HG03460 (cell line): ENCODE data around the gene PSMD6.

Source experiments
- ATAC-seq: cut with Tn5 transposase; IDR thresholded peaks from one replicate; pipeline ENCODE4 v1.9.1; 2021; ENCODE audit not compliant: unreplicated experiment

PSMD6 gene

DNA sequence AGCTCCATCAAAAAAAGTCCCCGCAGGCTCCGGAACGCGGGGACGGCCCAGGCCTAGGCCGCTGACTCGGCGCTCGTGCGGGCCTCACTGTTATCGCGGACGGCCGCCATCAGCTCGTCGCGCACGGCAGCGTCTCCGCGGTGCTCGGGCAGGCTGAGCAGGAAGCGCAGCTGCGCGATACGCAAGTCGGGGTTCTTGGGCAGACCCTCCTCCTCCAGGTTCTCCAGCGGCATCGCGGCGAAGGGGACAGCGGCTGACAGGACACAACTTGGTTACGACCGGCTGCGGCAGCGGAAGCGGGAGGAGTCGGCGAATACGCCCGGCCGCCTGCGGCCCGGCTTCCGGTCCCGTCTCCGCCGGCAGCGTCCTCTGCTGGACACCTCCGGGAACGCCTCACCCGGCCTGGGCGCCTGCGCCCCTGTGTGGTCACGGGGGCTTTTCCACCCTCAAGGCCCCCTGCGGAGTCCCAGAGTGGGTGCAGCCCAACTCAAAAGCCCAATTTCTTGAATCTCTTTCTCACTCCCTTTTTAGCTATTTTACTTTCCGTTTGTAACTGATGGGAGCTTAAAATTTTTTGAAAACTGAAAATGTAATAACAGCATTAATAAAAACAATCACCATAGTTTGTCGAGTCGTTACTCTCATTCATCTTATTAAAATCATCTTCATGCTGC is at the start of gene PSMD6:
TSS of gene PSMD6 (minus strand) at position 308 of the 674 bp plus-strand sequence. CDS start at position 233, 75 bp downstream.
- ATAC-seq: peak; percentile 99

DNA sequence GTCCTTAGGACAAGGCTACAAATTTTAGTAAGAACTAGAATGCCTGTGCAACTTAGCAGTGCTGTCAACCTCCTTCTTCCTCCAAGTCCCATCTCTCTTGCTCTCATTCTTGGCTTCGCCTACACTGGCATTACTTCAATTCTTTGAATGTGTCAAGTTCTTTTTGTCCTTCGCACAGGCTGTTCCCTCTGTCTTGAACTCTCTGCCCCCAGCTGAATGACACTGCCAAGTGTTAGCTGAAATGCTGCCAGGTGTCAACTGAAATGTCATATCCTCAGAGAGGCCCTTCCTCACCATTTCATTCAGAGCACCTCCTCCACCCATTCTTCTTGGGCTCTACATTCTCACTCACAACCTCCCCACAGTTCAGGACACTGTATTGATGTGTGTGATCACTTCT is 48.8 kb upstream of the PSMD6 start:
- ATAC-seq: no peak

- no peak for ATAC-seq
Measured at GRCh38 chr3:64070704-64071103, 47.4 kb upstream of the PSMD6 start.

DNA sequence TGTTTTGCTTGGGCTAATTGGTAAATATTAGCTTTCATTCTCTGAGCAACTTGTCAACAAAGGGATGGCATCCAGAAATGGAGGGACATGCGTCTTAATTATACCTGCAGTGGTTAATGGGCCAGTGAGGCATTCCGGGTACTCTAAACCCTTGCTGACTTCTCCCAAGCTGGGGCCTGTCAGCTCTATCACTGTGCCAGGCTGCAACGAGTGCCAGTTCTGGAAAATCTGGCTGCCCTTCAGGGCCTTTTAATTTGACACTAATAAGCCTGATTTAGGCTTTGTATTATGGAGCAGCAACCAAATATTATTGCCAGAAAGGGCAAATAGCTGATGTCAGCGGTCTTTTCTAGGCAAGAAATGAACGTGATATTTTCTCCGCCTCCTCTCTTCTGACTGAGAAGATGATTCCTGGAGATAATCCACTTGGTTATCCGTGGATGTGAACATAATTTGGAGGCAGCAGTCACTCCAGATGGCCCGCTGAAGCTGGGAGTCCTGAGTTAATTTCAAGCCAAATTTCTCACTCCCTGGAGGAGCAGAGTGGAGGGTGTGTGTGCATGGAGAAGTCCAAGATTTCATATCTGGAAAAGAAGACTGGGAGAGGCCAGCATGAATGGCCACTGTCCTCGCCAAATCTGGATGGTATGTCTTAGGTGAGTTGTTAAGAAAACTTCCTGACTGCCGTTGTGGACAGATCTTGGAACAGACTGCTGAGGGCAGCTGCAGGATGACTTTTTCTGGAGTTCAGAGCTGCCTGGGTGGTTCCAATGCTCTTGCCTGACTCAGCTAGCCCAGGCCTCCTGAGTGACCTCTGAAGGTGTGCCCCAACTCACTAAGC is 44.4 kb upstream of the PSMD6 start:
- ATAC-seq: no peak

- ATAC-seq: no peak
Measured at GRCh38 chr3:64064804-64065203, 41.5 kb upstream of the PSMD6 start.

DNA sequence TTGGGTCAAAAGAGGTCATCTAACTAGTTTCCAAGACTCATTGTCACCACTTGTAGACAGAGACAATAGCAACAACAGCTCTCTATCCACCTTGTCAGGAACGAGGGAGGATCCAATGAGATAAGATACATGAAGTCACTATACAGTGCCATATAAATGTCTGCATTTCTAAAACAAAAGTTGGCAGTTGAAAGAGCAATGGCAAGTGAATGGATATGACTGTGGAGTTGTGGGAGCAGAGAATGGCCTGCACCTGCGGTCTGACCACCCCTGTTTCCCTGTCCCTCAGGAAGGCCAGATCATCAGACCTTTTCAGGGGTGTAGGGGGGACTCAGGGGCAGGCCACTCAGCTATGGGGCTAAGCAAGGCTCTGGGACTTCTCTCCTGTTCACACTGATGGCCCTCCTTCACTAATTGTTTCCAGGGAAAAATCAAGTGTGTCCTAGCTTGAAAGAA is 40.7 kb upstream of the PSMD6 start:
- ATAC-seq: no peak

DNA sequence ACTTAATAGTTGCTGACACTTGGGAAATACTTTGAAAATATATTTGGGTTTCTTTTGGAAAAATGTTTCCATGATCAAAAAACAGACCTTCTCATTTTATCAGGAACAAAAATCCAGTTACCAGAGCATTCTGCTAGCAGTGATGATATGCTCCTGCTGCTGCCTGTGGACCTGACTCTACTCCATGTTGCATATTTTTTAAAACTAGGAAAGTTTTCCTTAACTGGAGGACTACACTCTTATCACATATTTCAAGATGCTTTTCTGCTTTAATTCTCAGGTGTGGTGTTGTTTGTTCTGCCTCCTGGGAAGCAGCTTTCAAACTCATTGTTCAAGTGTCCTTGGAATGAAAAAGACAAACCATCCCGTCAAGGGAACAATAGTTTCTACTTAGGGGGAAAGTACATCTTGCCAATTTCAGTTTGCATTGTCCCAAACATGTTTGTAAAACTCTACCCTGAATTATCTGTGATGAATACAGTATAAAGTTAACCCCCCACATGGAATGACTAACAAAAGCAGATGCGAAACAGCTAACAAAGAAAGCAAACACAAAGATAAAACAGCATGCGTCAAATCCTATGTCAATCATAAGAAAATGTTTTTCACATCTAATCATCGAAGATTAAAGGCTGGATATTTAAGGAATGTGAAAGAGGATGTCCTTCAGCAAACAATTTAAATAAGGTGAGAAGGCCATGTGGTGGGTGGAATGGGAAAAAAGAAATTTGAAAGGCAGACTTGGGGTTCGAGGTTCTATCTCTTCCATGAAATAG is 40.1 kb upstream of the PSMD6 start:
- no peak for ATAC-seq

DNA sequence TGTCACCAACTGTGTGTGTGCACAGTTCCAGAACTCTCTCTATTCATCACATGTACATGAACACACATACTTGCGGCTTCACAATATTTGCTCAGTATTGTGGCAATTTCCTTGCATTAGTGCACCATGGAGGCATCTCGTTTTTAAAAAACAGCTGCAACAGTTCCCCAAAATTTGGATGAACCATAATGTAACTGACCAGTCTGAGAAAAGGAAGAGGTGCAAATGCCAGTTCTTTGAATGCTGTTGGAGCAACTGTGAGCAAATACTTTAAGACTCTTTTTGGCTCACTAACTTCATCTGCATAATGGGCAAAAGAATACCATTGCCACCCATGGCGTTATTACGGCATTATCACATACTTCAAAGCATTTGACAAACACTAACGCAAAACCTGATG is 38.3 kb upstream of the PSMD6 start:
- ATAC-seq: no peak

- ATAC-seq: no peak
Measured at GRCh38 chr3:64059484-64060175, 36.3 kb upstream of the PSMD6 start.

GRCh38 chr3:64058566-64058965 is 35.3 kb upstream of the PSMD6 start:
- no peak for ATAC-seq

- no peak for ATAC-seq
Measured at GRCh38 chr3:64057231-64057630, 33.9 kb upstream of the PSMD6 start.

DNA sequence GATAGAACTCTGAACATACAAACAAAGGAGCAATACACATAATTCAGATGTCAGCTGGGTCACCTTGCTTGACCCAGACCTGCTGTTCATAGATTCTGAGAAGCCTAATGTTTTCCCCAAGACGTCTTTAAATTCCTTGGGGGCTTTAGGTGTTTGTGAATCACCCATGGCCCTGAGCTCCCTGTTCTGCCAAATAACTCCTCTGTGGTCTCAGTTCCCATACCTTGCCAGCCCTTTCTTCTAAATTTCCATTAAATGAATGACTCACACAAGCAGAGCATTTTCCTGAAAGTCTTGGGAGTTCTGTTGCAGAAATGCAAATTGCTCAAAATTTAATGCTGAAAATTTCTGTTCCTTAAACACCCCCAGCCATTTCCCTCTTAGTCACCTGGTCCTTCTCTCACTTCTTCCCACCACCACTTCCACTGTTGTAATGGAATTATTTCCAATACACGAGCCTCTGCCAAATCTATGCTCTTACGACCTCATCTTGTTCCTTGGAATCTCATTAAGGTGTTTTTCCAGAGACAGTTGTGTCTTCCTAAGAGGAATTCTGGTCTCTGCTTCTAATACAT is 33.4 kb upstream of the PSMD6 start:
- no peak for ATAC-seq

DNA sequence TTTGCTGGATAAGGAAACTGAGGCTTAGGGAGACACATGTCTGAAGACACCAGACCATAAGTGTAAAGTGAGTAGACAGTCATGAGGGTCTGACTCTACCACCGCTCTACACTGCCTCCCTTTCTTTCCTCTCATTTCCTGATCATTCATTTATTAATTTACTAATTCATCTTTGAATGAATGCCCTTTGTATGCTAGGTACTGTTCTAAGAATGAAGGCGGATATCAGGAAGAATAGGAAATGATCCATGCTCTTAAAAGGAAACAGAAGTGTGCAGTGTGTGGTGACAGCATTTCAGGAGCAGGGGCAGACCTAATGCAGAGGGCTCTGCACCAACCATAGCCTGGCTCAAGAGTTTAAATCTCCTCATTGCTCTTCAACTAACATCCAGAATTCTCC is 31.8 kb upstream of the PSMD6 start:
- no peak for ATAC-seq

DNA sequence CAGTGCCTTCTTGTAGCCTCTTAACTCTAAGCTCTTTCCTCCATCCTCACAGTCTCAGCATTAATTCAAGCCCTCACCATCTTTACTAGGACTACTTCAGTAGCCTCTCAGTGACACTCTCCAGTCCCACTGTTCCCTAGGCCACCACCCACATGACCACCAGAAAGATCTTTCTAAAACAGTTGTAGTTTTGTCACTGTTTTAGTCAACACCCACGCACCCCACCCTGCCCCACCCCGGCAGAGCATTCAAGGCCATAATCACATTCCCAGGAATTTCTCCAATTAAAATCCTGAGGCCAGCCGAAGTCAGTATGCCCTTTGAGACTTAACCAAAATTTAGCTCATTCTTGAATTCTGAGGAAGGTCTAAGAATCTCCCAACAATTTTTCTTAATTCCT is 31.2 kb upstream of the PSMD6 start:
- ATAC-seq: no peak

DNA sequence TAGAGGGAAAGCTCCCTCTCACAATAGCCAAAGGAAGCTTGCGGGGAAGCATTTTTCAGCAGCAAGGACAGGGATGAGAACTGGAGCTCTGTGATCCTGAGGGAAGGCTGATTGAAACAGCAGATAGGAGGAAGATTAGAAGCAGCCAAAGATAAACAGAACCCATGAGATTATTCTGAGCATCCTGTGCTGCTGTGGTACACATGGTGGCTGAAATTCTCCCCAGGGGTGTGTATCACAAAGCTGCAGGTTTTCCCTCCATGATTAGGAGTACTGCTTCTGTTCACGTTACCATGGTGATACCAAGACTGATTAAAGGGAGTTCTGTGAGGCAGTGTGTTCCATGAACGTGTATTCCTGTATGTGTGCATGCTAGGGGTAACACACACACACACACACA is 30.3 kb upstream of the PSMD6 start:
- no peak for ATAC-seq

GRCh38 chr3:64053117-64053516 is 29.8 kb upstream of the PSMD6 start:
- no peak for ATAC-seq

- no peak for ATAC-seq
Measured at GRCh38 chr3:64049832-64050231, 26.5 kb upstream of the PSMD6 start.

DNA sequence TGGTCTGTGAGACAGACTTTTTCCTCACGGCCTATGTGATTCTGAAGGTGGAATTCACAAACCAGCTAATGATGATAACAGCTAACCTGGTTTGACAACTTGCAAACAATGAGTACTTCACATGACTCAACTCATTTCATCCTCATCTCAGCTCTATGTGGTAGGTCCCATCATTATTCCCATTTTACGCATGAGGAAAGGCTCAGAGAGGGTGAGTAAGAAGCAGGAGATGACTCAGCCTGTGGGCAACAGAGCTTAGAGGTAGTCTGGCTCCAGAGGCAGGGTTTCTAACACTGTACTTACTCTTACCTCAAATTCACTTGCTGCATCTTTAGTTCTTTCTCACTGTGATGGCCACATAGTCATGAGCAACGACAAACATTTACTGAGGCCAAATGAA is 25.8 kb upstream of the PSMD6 start:
- ATAC-seq: no peak

GRCh38 chr3:64048631-64049061 is 25.4 kb upstream of the PSMD6 start:
- no peak for ATAC-seq

DNA sequence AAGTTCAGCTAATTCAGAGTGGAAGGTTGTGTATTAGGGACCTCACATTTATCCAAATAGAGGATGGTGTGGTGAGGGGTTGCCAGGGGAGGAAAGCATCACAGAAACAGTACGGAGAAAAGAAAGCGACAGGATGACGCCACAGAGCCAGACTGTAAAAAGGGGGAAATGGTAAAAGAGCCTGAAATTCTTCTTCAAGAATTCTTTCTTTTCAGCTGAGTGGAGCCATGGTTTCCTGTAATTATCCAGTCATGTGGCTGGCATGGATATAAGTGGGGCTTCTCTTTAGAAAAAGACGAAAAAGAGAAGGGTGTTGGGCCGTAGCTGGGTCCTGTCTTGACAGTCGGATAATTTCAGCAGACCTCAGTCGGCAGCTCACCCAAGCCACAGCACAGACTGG is 24.5 kb upstream of the PSMD6 start:
- ATAC-seq: no peak
